ENCODE measurements around the gene HENMT1.
"Not testable (repeated sequence)": the region's sequence is repeated elsewhere in the genome, so short reads cannot be mapped to it uniquely, and the experiment has no call there.

The HENMT1 gene

DNA sequence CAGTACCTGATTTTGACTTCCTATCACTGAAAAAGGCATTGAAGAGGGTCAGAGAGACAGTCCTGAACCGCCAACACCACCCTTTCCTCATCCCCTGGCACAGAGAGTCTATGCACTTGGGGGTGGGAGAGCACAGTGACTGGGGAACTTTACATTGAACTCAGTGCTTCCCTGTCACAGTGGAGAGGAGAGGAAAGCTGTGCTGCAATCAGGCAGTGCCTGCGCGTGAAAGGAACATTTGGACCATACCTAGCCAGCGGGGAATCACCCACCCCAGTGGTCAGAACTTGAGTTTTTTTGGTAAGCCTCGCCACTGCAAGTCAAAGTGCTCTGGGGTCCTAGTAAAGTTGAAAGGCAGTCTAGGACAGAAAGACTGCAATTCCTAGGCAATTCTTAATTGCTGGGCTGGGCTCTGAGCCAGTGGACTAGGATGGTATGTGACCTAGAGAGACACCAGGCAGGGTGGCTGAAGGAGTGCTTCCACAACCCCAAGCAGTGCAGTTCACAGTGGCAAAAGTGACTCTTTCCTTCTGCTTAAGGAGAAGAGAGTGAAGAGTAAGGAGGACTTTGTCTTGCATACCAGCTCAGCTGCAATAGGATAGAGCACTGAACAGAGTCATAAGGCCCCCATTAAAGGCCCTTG, 9.4 kb upstream of the HENMT1 start:
- DNase-seq = no peak

GRCh38 chr1:108669679-108670078, 8.8 kb upstream of the HENMT1 start:
- no peak for DNase-seq

- no peak for DNase-seq
Measured at GRCh38 chr1:108668777-108669176, 7.9 kb upstream of the HENMT1 start.

GRCh38 chr1:108667422-108667821, 6.5 kb upstream of the HENMT1 start:
- DNase-seq = not testable (repeated sequence)

DNA sequence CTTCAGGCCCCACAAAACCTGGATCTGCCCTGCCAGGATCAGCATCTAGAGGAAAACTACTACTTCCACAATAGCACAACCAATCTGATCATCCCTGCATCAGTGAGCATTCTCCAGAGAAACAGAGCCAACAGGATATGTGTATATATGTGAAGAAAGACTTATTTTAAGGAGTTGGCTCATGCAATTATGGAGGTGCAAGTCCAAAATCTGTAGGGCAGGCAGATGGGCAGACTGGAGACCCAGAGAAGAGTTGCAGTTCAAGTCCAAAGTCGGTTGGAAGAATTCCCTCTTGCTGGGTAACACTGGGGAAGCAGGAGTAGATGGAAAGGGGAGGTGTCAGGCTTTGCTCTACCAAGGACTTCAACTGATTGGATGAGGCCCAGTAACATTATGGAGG, 4.9 kb upstream of the HENMT1 start:
- DNase-seq = no peak

- DNase-seq = no peak
Measured at GRCh38 chr1:108665067-108665466, 4.2 kb upstream of the HENMT1 start.

GRCh38 chr1:108664481-108664880, 3.6 kb upstream of the HENMT1 start:
- no peak for DNase-seq

DNA sequence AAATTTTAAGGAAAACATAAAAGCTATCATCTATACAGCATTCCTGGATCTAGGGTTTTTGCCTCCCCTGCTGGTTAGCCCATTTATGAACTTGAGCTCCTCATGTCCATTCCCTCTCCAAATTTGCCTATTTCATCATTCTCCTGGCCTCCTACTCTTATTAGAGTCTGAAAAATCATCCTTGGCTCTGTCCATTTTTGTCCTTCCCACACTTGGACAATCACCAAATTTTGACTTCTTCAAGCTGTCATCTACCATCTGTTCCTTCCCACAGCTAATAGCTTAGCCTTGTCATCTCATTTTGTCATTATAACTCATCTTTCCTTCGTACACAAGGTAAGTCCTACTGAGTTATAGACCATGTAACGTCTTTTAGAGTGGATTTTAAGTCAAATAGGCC, 2.2 kb upstream of the HENMT1 start:
- DNase-seq = no peak

- no peak for DNase-seq
Measured at GRCh38 chr1:108657356-108658080, 3.4 kb downstream of the HENMT1 start.

GRCh38 chr1:108653431-108654105, 7.3 kb downstream of the HENMT1 start:
- DNase-seq = no peak

- no peak for DNase-seq
Measured at GRCh38 chr1:108646648-108647269, 14.1 kb downstream of the HENMT1 start.

DNA sequence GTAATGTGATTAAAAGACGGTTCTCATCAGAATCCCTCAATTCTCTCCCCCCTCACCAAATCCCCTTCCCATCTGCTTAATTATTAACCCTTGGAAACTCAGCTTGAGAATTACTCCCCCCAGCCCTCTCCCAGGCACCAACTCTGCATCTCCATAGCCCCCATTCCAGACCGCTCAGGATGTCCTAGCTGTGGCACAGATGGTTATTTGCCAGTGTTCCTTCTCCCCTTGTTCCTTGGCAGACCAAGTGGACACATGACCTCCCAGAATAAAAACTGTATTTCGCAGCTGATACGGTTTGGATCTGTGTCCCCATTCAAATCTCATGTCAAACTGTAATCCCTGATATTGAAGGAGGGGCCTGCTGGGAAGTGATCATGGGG, 14.6 kb downstream of the HENMT1 start:
- DNase-seq = no peak

- no peak for DNase-seq
Measured at GRCh38 chr1:108645564-108646184, 15.2 kb downstream of the HENMT1 start.

DNA sequence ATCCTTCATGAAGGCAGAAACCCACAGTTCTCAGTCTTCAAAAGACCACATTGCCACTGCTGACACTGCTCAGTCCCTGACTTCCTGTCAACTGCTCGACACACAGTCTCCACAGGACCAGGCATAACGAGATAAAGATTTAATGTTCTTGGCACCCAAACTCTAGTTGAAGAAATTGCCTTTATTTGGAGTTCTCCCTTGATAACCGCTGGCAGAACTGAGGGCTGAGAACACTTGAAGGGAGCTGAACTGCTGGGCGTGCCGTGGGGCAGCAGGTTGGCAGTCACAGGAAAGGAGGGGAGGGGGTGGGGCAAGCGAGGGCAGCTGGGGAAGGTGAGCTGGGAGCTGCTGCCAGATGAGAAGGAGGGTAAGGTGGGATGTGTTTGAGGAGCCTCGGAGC, 15.9 kb downstream of the HENMT1 start:
- no peak for DNase-seq

DNA sequence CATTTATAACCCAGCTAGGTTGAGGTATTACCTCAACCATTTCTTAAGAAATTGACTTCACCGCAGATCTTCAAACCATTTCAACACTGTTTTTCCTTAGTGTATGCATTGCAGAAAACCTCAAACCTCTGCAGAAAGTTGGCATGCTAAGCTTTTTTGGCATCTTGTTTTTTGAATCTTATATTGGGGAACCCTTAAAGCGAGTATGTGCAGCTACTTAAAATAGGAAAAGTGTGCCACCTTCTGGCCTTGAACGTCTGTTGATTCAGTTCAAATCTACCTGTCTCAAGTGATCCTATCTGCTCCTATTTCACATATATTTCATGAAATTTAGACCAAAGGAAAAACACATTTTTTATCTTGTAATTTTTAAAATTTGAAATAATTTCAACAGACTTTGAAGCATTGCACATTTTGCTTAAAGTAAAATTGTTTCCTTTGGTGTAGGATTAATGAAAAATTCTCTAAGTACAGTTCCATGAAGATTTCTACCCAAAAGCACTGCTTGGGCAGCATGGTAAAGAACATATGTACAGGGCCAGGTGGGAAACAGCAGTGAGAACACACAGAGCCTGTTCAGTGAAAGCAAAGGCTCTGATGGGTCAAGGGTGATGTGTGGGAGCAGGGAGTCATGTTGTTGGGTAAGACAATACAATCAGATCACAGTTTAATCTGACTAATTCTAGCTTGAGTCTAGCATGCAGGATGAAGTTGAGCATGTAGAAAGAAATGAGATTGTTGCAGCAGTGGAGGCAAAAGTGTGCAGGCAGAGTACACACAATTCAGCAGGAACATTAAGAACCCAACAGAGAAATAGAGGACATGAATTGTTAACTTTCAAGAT, 17.2 kb downstream of the HENMT1 start:
- peak in 1 of 2 experiments; percentile 14 for DNase-seq

DNA sequence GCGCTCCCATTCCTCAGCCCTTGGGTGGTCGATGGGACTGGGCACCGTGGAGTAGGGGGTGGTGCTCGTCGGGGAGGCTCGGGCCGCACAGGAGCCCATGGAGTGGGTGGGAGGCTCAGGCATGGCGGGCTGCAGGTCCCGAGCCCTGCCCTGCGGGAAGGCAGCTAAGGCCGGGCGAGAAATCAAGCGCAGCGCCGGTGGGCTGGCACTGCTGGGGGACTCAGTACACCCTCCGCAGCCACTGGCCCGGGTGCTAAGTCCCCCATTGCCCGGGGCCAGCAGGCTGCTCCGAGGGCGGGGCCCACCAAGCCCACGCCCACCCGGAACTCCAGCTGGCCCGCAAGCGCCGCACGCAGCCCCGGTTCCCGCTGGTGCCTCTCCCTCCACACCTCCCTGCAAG, 20.0 kb downstream of the HENMT1 start:
- not testable (repeated sequence) for DNase-seq

DNA sequence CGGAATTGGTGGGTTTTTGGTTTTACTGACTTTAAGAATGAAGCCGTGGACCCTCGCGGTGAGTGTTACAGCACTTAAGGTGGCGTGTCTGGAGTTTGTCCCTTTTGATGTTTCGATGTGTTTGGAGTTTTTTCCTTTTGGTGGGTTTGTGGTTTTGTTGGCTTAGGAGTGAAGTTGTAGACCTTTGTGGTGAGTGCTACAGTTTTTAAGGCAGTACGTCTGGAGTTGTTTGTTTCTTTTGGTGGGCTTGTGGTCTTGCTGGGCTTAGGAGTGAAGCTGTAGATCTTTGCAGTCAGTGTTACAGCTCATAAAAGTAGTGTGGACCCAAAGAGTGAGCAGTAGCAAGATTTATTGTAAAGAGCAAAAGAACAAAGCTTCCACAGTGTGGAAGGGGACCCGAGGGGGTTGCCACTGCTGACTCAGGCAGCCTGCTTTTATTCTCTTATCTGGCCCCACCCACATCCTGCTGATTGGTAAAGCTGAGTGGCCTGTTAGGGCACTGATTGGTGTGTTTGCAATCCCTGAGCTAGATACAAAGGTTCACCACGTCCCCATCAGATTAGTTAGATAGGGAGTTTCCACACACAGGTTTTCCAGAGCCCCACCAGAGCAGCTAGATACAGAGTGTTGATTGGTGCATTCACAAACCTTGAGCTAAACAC, 20.9 kb downstream of the HENMT1 start:
- no peak for DNase-seq

GRCh38 chr1:108636876-108637275, 24.0 kb downstream of the HENMT1 start:
- DNase-seq = no peak

DNA sequence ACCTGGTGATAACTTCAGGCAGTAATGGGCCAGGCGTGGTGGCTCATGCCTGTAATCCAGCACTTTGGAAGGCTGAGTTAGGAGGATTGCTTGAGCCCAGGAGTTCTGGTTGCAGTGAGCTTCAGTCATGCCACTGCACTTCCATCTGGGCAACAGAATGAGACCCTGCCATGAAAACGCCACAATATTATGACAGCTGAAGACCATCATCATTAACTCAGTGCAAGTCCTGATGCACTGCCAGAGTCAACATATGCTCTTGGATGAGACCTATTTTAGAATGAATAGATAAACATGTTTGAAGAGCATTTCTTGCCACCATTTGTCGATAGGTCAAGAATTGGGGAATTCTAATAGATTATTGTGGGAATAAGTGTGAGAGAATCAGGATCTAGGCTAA, 26.4 kb downstream of the HENMT1 start:
- DNase-seq = no peak

GRCh38 chr1:108628665-108629064, 32.2 kb downstream of the HENMT1 start:
- DNase-seq = no peak

DNA sequence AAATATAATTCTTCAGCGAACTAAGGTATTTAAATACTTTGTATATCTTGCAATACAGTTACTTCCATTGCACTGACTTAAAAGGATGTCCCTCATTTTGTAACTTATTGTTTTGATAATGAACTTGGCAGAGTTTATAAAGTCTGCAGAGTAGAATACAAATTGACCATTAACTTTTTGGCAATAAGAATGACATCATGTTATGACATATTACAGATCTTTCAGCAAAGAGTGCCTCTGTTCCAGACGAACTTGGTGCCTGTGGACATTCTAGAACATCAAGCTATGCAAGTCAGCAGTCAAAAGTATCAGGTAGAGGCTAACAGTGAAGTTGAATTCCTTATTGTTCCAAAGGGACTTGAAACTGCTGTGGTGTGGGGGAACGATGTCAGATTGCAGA, 32.9 kb downstream of the HENMT1 start:
- DNase-seq = no peak

GRCh38 chr1:108627256-108627655, 33.6 kb downstream of the HENMT1 start:
- no peak for DNase-seq

All from NCI-H1930 (cell line).